ENCODE results near the gene SEC31B. TPM values are rescaled to one million over a fixed set of nuclear protein-coding genes. Genes with fewer than 3 reads are reported as not detected.

Gene SEC31B, protein sequence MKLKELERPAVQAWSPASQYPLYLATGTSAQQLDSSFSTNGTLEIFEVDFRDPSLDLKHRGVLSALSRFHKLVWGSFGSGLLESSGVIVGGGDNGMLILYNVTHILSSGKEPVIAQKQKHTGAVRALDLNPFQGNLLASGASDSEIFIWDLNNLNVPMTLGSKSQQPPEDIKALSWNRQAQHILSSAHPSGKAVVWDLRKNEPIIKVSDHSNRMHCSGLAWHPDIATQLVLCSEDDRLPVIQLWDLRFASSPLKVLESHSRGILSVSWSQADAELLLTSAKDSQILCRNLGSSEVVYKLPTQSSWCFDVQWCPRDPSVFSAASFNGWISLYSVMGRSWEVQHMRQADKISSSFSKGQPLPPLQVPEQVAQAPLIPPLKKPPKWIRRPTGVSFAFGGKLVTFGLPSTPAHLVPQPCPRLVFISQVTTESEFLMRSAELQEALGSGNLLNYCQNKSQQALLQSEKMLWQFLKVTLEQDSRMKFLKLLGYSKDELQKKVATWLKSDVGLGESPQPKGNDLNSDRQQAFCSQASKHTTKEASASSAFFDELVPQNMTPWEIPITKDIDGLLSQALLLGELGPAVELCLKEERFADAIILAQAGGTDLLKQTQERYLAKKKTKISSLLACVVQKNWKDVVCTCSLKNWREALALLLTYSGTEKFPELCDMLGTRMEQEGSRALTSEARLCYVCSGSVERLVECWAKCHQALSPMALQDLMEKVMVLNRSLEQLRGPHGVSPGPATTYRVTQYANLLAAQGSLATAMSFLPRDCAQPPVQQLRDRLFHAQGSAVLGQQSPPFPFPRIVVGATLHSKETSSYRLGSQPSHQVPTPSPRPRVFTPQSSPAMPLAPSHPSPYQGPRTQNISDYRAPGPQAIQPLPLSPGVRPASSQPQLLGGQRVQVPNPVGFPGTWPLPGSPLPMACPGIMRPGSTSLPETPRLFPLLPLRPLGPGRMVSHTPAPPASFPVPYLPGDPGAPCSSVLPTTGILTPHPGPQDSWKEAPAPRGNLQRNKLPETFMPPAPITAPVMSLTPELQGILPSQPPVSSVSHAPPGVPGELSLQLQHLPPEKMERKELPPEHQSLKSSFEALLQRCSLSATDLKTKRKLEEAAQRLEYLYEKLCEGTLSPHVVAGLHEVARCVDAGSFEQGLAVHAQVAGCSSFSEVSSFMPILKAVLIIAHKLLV
- 1 to 10 TPM; 3.0 to 4.8 TPM for total RNA-seq

GRCh38 chr10:100519311-100520051, at the start of gene SEC31B:
TSS of gene SEC31B (minus strand) at chr10:100519861. CDS start at chr10:100516952, 2,909 bp downstream.

GRCh38 chr10:100535715-100536353, 16.2 kb upstream of the SEC31B start, which contains the start of gene HIF1AN:
TSS of gene HIF1AN (plus strand) at chr10:100535943. CDS start at chr10:100535959, 16 bp downstream.

DNA sequence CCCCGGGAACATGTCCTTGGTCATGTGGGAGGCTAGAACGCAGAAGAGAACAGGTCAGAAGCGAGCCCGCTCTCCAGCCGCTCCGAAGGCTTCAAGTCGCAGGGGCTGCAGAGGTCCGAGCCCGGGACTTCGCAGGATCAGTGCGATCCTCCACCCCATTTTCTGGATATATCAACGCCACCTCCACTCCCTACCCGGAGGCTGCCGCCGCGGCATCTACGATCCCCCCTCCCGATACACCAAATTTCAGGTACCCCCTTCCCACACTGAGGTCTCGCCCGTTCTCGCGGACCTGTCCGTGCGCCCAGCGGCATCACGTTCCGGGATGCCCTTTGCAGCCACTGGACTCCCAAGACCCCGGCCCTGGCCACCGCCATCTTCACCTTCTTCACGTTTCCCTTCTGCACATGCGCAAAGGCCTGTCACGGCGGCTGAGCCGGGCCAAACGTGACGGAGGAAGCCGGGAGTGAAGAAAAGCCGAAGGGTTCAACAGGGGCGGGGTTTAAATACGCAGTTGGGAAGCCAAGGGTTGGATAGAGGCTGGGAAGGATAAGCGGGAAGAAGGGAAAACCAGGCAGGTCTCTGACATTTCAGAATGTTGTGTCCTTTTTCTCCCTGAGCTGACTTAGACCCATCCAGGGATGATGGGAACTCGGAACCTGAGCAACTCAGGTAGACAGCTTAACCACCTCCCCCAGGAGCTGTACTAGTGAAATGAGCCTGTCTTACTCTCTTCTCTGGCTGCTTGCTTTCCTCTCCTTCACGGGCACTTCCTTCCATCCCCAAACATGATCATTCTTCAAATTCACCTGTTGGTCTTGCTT, 10.0 kb upstream of the SEC31B start, which contains the start of gene NDUFB8:
TSS of gene NDUFB8 (minus strand) at position 397 of the 824 bp plus-strand sequence. CDS start at position 377, 20 bp downstream.

DNA sequence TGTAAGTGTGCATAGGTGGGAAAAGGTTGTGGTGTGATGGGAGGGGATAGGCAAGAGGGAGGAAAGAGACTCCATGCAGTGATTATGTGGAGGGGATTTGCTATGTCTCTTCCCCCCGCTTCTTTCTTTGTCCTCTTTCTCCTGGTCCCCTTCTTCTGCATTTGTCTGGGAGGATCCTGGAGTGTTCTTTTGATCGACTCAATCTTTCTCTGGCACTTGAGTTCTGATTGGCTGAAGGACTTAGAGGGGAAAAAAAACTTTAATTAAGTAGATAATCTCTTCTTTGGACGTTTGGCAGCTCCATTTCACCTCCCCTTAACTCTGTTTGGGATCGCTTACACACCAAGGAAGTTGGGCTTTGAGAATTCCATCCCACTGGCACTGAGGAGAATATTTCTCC, 57.0 kb downstream of the SEC31B start, which contains the start of gene WNT8B:
TSS of gene WNT8B (plus strand) at position 301 of the 400 bp plus-strand sequence. CDS start 160 bp downstream, outside the sequence.

Other genes with a start within 250 kb of the SEC31B start
- gene BLOC1S2, start 233.2 kb downstream of the SEC31B start, total RNA-seq: 10 to 100 TPM; 57.5 to 70.9 TPM
- not detected for gene PKD2L1, start 189.6 kb downstream of the SEC31B start, total RNA-seq
- gene SCD, start 172.6 kb downstream of the SEC31B start, total RNA-seq: 100 to 1,000 TPM; 881 to 898 TPM
- not detected for gene WNT8B, start 56.9 kb downstream of the SEC31B start, total RNA-seq
- gene NDUFB8, start 10.0 kb upstream of the SEC31B start, total RNA-seq: 100 to 1,000 TPM; 131 to 151 TPM
- 1 to 10 TPM; 7.9 to 9.3 TPM for gene HIF1AN, start 16.1 kb upstream of the SEC31B start, total RNA-seq
- not detected for gene PAX2, start 225.7 kb upstream of the SEC31B start, total RNA-seq

Measured in melanocyte of skin (primary cell).